Lung (tissue), 12 donors: ENCODE data around the gene CACNA1G. TPM values are rescaled to one million over a fixed set of nuclear protein-coding genes. Genes with fewer than 3 reads are reported as not detected.

ENCODE experiments used
- ATAC-seq: fragments of 200-7000 bp; cut with Tn5 transposase; one replicate; pipeline ENCODE4 v1.9.1; 2020; ENCODE audit warnings: moderate number of reproducible peaks; ENCODE audit not compliant: insufficient read depth, low FRiP score
- DNase-seq, 3 donors: peaks; one replicate each; pipeline ENCODE4 v3.0.0-alpha.2; 2013 to 2017
- H3K27ac ChIP-seq, 2 donors: one replicate each; pipeline ENCODE4 v1.5.1; 2013; ENCODE audit warnings: mild to moderate bottlenecking in 2 of 2, moderate library complexity in 2 of 2, control low read depth in 1 of 2, inconsistent platforms in 1 of 2, low read depth in 1 of 2, low read length in 1 of 2
- H3K27me3 ChIP-seq, 3 donors: one replicate each; pipeline ENCODE4 v1.5.1; 2013; ENCODE audit warnings: low read length in 2 of 3; ENCODE audit not compliant: control insufficient read depth in 3 of 3, insufficient read depth in 3 of 3
- H3K36me3 ChIP-seq, 4 donors: one replicate each; pipeline ENCODE4 v1.5.1; 2013; ENCODE audit warnings: low read length in 4 of 4, mild to moderate bottlenecking in 1 of 4, moderate library complexity in 1 of 4; ENCODE audit not compliant: control insufficient read depth in 4 of 4, insufficient read depth in 4 of 4
- H3K4me1 ChIP-seq, 5 donors: one replicate each; pipeline ENCODE4 v1.5.1; 2013; ENCODE audit warnings: low read length in 5 of 5, mild to moderate bottlenecking in 2 of 5, moderate library complexity in 1 of 5; ENCODE audit not compliant: control insufficient read depth in 5 of 5, insufficient read depth in 5 of 5
- H3K4me3 ChIP-seq: one replicate; pipeline ENCODE4 v1.5.1; 2013; ENCODE audit warnings: mild to moderate bottlenecking, control low read depth, moderate library complexity
- H3K9ac ChIP-seq, 2 donors: one replicate each; pipeline ENCODE4 v1.5.1; 2013; ENCODE audit warnings: low read length in 2 of 2, control low read depth in 1 of 2; ENCODE audit not compliant: insufficient read depth in 1 of 2
- H3K9me3 ChIP-seq, 4 donors: one replicate each; pipeline ENCODE4 v1.5.1; 2013; ENCODE audit warnings: low read length in 3 of 4, mild to moderate bottlenecking in 1 of 4, moderate library complexity in 1 of 4; ENCODE audit not compliant: control insufficient read depth in 4 of 4, insufficient read depth in 3 of 4
- CTCF ChIP-seq: IDR thresholded peaks from 2 replicates; pipeline ENCODE4 v1.5.1; 2012; ENCODE audit warnings: mild to moderate bottlenecking; ENCODE audit errors: control extremely low read depth, extremely low read depth
- WGBS, 2 donors: extraction: QIAGEN DNeasy Blood & Tissue Kit; methylation state at CpG; one replicate each; pipeline ENCODE4 v1.1.7; 2013; 5-methylcytosine and 5-hydroxymethylcytosine counted together
- polyA plus RNA-seq, 2 donors: library from polyadenylated mRNA; stranded (reverse); fragments of 200-250 nt; gene quantifications; one replicate each; pipeline ENCODE4 v1.2.1, GENCODE V29; 2013
- total RNA-seq, 2 donors: library from RNA; depleted of rRNA in 1 of 2; stranded (reverse); fragments of >200 nt in 1 of 2; gene quantifications; one replicate each; pipeline ENCODE4 v1.2.1, GENCODE V29; 2014 to 2021
- donor health status: control.
- donor health status: control.
- donor health status: Bipolar disorder and iron deficiency.
- donor health status: healthy.
- donor health status: DM: yes; HTN: yes; CAD: no.

The CACNA1G gene
- total and polyA plus RNA-seq, 4 donors = 0.14 to 3.6 (median 0.24) TPM

- TF ChIP-seq CTCF = no peak
- 60 to 64% methylated on average over 3 to 5 of the region's 5 CpGs for WGBS, 2 donors
- no peaks in the 10 kb centered on the region for H3K9me3 ChIP-seq
- no peaks in the 10 kb centered on the region for H3K27me3 ChIP-seq
- H3K4me1 ChIP-seq = peaks cover 0 to 16% (median 3%) of the 10 kb centered on the region in 5 donors
- H3K4me3 ChIP-seq = no peak overlapping the region
- no peak overlapping the region for H3K9ac ChIP-seq
- DNase-seq (no peak), ATAC-seq (no peak)
- H3K36me3 ChIP-seq = peaks cover 0 to 21% (median 9%) of the 10 kb centered on the region in 4 donors
- no peak overlapping the region for H3K27ac ChIP-seq
These were observed 59.7 kb downstream of the CACNA1G start for GRCh38 chr17:50620237-50620636.

GRCh38 chr17:50620858-50621257 is 60.3 kb downstream of the CACNA1G start:
- peaks cover 0 to 17% (median 3%) of the 10 kb centered on the region in 5 donors for H3K4me1 ChIP-seq
- no peak overlapping the region for H3K4me3 ChIP-seq
- DNase-seq (no peak), ATAC-seq (no peak)
- H3K36me3 ChIP-seq = peaks cover 0 to 19% (median 8%) of the 10 kb centered on the region in 4 donors
- H3K9me3 ChIP-seq = no peaks in the 10 kb centered on the region
- no peak overlapping the region for H3K9ac ChIP-seq
- 60 to 77% methylated on average over 15 to 17 of the region's 17 CpGs for WGBS, 2 donors
- no peak for TF ChIP-seq CTCF
- H3K27me3 ChIP-seq = no peaks in the 10 kb centered on the region
- H3K27ac ChIP-seq = no peak overlapping the region

- Histone ChIP-seq H3K27me3 (no peaks in the 10 kb centered on the region), H3K36me3 (peaks cover 0 to 15% (median 6%) of the 10 kb centered on the region in 4 donors), H3K4me1 (peaks cover 0 to 24% (median 3%) of the 10 kb centered on the region in 5 donors), H3K27ac (no peak overlapping the region), H3K9ac (no peak overlapping the region), H3K9me3 (no peaks in the 10 kb centered on the region), H3K4me3 (no peak overlapping the region)
- TF ChIP-seq CTCF = no peak
- no peak for DNase-seq
- 49 to 51% methylated on average over 16 of the region's 16 CpGs for WGBS, 2 donors
- no peak for ATAC-seq
These were observed 61.1 kb downstream of the CACNA1G start for GRCh38 chr17:50621574-50622031.
